Keratinocyte (primary cell): ENCODE results near the gene CYTH2. TPM values are rescaled to one million over a fixed set of nuclear protein-coding genes. Genes with fewer than 3 reads are reported as not detected.

Experiments
- DNase-seq: peaks from one replicate; pipeline ENCODE4 v3.0.0-alpha.2; 2011; ENCODE audit warnings: low read depth, missing footprints, low spot score
- FAIRE-seq: peaks from 2 replicates; lab custom pipeline; 2011; peaks lifted over from hg19 to GRCh38; lab: Jason Lieb, UNC
- H2AFZ ChIP-seq: 2 replicates; pipeline ENCODE4 v1.6.0; 2012; ENCODE audit warnings: low read length, control low read depth, inconsistent platforms; ENCODE audit not compliant: control insufficient read depth
- H3K27ac ChIP-seq: 2 replicates; pipeline ENCODE4 v1.5.1; 2011; ENCODE audit warnings: low read length; ENCODE audit not compliant: control insufficient read depth, insufficient read depth
- H3K27me3 ChIP-seq: 3 replicates; pipeline ENCODE4 v1.6.0; 2011; ENCODE audit warnings: low read length; ENCODE audit not compliant: control insufficient read depth, insufficient read depth; ENCODE audit errors: extremely low read depth
- H3K36me3 ChIP-seq, 2 experiments: 2 replicates in 1 of 2; 3 replicates in 1 of 2; pipeline ENCODE4 v1.5.1; 2011; ENCODE audit warnings: low read length in 2 of 2, mild to moderate bottlenecking in 1 of 2; ENCODE audit not compliant: control insufficient read depth in 2 of 2, insufficient read depth in 2 of 2; ENCODE audit errors: extremely low read depth in 1 of 2
- H3K4me1 ChIP-seq: 3 replicates; pipeline ENCODE4 v1.5.1; 2011; ENCODE audit warnings: low read length; ENCODE audit not compliant: control insufficient read depth, insufficient read depth; ENCODE audit errors: extremely low read depth
- H3K4me2 ChIP-seq: 3 replicates; pipeline ENCODE4 v1.6.0; 2011; ENCODE audit warnings: low read depth, low read length; ENCODE audit not compliant: control insufficient read depth, insufficient read depth; ENCODE audit errors: extremely low read depth
- H3K4me3 ChIP-seq, 3 experiments: fragments of 200-600 bp in 1 of 3; sonication (generic) in 1 of 3; 2 replicates in 2 of 3; 3 replicates in 1 of 3; pipeline ENCODE4 v1.5.1; 2011 to 2016; ENCODE audit warnings: low read length in 3 of 3, mild to moderate bottlenecking in 3 of 3, control low read depth in 2 of 3, inconsistent platforms in 1 of 3, low read depth in 1 of 3, mixed read lengths in 1 of 3, mixed run types in 1 of 3, moderate library complexity in 1 of 3; ENCODE audit not compliant: control insufficient read depth in 2 of 3, insufficient read depth in 2 of 3; ENCODE audit errors: extremely low read depth in 1 of 3
- H3K79me2 ChIP-seq: 2 replicates; pipeline ENCODE4 v1.6.0; 2012; ENCODE audit warnings: low read length; ENCODE audit not compliant: control insufficient read depth, insufficient read depth
- H3K9ac ChIP-seq: 3 replicates; pipeline ENCODE4 v1.6.0; 2011; ENCODE audit warnings: low read length; ENCODE audit not compliant: control insufficient read depth, insufficient read depth; ENCODE audit errors: extremely low read depth
- H3K9me1 ChIP-seq: 3 replicates; pipeline ENCODE4 v1.6.0; 2011; ENCODE audit warnings: low read length; ENCODE audit not compliant: control insufficient read depth, insufficient read depth; ENCODE audit errors: extremely low read depth
- H3K9me3 ChIP-seq: 2 replicates; pipeline ENCODE4 v1.5.1; 2012; ENCODE audit warnings: low read depth, low read length; ENCODE audit not compliant: control insufficient read depth
- H4K20me1 ChIP-seq: 3 replicates; pipeline ENCODE4 v1.6.0; 2011; ENCODE audit warnings: low read length; ENCODE audit not compliant: control insufficient read depth, insufficient read depth; ENCODE audit errors: extremely low read depth
- CTCF ChIP-seq, 3 experiments: IDR thresholded peaks in 1 of 3; conservative IDR thresholded peaks in 1 of 3; optimal IDR thresholded peaks in 1 of 3; 2 replicates in 2 of 3; 3 replicates in 1 of 3; pipeline versions ENCODE3 to v1.5.1; 2011; ENCODE audit warnings: low read length in 3 of 3, mild to moderate bottlenecking in 3 of 3, moderate library complexity in 2 of 3, control low read depth in 1 of 3, inconsistent platforms in 1 of 3; ENCODE audit not compliant: insufficient read depth in 2 of 3; ENCODE audit errors: extremely low read depth in 1 of 3
- EZH2 ChIP-seq: IDR thresholded peaks from one replicate; pipeline ENCODE4 v1.6.1; 2012; ENCODE audit warnings: inconsistent platforms, mild to moderate bottlenecking, low read length, moderate library complexity
- dilution Hi-C: fragments of 300-500 bp; cut with MboI; formaldehyde crosslinking; loops from one replicate; pipeline ENCODE4 v1.7.0; 2020; ENCODE audit warnings: low sequenced_read_pairs; ENCODE audit not compliant: extremely low pct_ligation_motif_present
- polyA plus RNA-seq, 5 experiments: library from polyadenylated mRNA; depleted of rRNA in 3 of 5; stranded (reverse) in 3 of 5; stranded (forward) in 1 of 5; unstranded in 1 of 5; fragments of >200 nt; gene quantifications; 1 replicate in 1 of 5; 2 replicates in 3 of 5; 3 replicates in 1 of 5; pipeline versions ENCODE4 v1.2.1 to v1.2.3, GENCODE V29; 2011 to 2012; ENCODE audit warnings: missing spikeins in 2 of 5, low read depth in 1 of 5, low replicate concordance in 1 of 5

Gene CYTH2
- polyA plus RNA-seq, 1 donor (not counting 4 experiments of a cell fraction or from before 2014, with no cell fraction given), result 27.0 TPM

DNA sequence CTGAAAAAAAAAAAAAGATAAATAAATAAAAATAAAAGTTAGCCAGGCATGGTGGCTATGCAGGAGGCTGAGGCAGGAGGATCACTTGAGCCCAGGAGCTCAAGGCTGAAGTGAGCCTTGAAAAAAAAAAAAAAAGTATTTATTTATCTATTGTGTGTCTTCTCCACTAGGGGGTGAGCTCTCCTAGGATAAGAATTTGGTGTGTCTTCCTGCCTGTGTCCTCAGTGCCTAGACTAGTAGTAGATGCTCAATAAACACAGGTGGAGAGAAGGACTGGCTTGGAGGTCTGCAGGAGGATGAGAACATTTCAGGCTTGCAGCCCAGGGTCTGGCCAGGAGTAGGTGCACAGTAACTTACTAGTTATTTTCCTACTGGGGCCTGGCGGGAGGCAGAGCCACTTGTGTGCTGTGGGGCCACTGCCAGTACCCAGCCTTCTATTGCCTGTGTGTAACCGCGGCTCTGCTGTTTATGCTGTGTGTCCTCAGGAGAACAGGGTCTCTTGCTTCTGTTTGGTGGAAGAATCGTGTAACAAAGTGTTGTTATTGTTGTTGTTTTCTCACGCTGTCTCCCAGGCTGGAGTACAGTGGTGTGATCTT lies 37.1 kb downstream of the CYTH2 start:
- H3K79me2 ChIP-seq, result no peaks in the 10 kb centered on the region
- no peak for FAIRE-seq
- no peak overlapping the region for H3K4me2 ChIP-seq
- TF ChIP-seq CTCF (optimal IDR thresholded peaks at IDR 0.05 in 1 of 3, IDR thresholded peaks at IDR 0.05 in 1 of 3, conservative IDR thresholded peaks at IDR 0.05 in 1 of 3; ENCODE audit: extremely low read depth in 1 of 3, insufficient read depth in 2 of 3, low read length in 3 of 3) (peak; percentile 39 to 54 (median 49)), EZH2 (no peak)
- no peaks in the 10 kb centered on the region for H3K9me1 ChIP-seq
- H2AFZ ChIP-seq, result no peak overlapping the region
- no peaks in the 10 kb centered on the region for H4K20me1 ChIP-seq
- no peak for DNase-seq
- H3K9ac ChIP-seq, result no peak overlapping the region
- H3K27me3 ChIP-seq, result peaks cover 5% of the 10 kb centered on the region
- no peaks in the 10 kb centered on the region for H3K36me3 ChIP-seq
- no peaks in the 10 kb centered on the region for H3K9me3 ChIP-seq
- no peak overlapping the region for H3K4me3 ChIP-seq
- peaks cover 9% of the 10 kb centered on the region for H3K4me1 ChIP-seq
- dilution Hi-C loops, result no loop called here
- no peak overlapping the region for H3K27ac ChIP-seq

DNA sequence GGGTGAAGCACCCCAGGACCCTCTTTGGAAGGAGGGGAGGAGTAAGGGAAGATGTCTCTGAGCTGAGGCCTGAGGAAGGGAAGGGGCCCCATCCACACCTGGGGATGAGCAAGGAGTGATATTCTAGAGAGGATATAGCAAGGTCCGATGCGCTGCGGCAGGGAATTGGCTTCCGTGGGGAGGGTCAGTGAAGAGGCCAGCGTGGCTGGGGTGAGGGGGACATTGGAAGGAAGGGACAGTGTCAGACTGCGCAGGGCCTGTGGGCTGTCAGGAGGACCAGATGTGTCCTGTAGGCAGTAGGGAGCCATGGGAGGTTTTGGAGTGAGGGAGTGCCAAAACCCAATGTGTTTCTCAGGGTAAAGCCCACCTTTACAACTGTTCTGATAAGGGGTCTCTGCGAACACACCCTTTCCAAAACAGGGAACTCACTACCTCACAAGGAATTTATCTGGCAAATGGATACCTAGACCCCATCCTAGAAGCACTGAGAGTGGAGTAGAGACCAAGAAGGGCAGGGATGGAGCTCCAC lies 38.8 kb downstream of the CYTH2 start:
- Histone ChIP-seq H3K9ac (no peak overlapping the region), H3K4me3 (no peak overlapping the region), H2AFZ (no peak overlapping the region), H3K4me1 (peaks cover 2% of the 10 kb centered on the region), H3K79me2 (no peaks in the 10 kb centered on the region), H3K4me2 (no peak overlapping the region), H3K9me1 (no peaks in the 10 kb centered on the region), H3K36me3 (no peaks in the 10 kb centered on the region), H4K20me1 (no peaks in the 10 kb centered on the region), H3K27me3 (peaks cover 16% of the 10 kb centered on the region), H3K9me3 (no peaks in the 10 kb centered on the region), H3K27ac (no peak overlapping the region)
- FAIRE-seq (no peak), DNase-seq (no peak)
- dilution Hi-C loops, result no loop called here
- no peak for TF ChIP-seq EZH2
- TF ChIP-seq CTCF (optimal IDR thresholded peaks at IDR 0.05 in 1 of 3, IDR thresholded peaks at IDR 0.05 in 1 of 3, conservative IDR thresholded peaks at IDR 0.05 in 1 of 3; ENCODE audit: extremely low read depth in 1 of 3, insufficient read depth in 2 of 3, low read length in 3 of 3), result no peak
